Thyroid gland (tissue), 4 donors: Measurements from ENCODE around the gene PHLDB3.

Source experiments
- POLR2A ChIP-seq, 2 donors: fragments of 450-650 bp; IDR thresholded peaks; one replicate each; pipeline ENCODE4 v1.6.1; 2017; ENCODE audit warnings: antibody characterized with exemption in 2 of 2, mild to moderate bottlenecking in 2 of 2, moderate library complexity in 1 of 2
- TF ChIP-seq, protein P1 (sequence below), 6 experiments: fragments of 200-600 bp in 3 of 6; fragments of 450-650 bp in 3 of 6; sonication (generic) in 3 of 6; IDR thresholded peaks; one replicate each; pipeline ENCODE4 v1.5.1; 2016 to 2019; ENCODE audit warnings: antibody characterized with exemption in 6 of 6, mild to moderate bottlenecking in 2 of 6, inconsistent platforms in 1 of 6, moderate library complexity in 1 of 6

DNA sequence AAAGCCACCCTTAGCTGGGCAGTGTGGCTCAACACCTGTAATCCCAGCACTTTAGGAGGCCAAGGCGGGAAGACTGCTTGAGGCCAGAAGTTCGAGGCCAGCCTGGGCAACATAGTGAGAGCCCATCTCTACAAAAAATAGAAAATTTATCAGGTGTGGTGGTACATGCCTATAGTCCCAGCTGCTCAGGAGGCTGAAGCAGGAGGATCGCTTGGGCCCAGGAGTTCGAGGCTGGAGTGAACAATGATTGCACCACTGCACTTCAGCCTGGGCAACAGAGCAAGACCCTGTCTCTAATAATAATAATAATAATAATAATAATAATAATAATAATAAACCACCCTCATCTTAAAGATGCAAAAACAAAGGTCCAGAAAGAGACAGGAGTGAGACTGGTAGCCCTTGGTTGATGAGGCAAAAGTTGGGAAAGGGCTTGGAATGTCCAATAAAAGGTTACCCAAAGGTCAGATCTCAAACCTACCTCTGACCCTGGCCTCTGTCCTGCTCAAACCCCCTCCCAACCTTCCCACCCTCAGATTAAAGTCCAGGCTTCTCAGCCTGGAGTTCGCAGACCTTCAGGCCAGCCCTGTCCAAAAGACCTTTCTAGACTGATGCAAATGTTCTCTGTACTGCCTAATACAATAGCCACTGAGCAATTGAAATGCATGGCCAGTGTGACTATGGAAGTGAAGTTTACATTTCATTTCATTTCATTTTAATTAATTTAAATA lies 37.5 kb upstream of the PHLDB3 start:
- TF ChIP-seq, protein P1, sequence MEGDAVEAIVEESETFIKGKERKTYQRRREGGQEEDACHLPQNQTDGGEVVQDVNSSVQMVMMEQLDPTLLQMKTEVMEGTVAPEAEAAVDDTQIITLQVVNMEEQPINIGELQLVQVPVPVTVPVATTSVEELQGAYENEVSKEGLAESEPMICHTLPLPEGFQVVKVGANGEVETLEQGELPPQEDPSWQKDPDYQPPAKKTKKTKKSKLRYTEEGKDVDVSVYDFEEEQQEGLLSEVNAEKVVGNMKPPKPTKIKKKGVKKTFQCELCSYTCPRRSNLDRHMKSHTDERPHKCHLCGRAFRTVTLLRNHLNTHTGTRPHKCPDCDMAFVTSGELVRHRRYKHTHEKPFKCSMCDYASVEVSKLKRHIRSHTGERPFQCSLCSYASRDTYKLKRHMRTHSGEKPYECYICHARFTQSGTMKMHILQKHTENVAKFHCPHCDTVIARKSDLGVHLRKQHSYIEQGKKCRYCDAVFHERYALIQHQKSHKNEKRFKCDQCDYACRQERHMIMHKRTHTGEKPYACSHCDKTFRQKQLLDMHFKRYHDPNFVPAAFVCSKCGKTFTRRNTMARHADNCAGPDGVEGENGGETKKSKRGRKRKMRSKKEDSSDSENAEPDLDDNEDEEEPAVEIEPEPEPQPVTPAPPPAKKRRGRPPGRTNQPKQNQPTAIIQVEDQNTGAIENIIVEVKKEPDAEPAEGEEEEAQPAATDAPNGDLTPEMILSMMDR (IDR thresholded peaks at IDR 0.05) = no peak
- TF ChIP-seq POLR2A (IDR thresholded peaks at IDR 0.05) = no peak
